ENCODE measurements around the gene ACTN1. TPM values are rescaled to one million over a fixed set of nuclear protein-coding genes. Genes with fewer than 3 reads are reported as not detected.
A peak's percentile ranks its signal among the peaks of the same experiment; 100 is the strongest.
"Not testable (repeated sequence)": the region's sequence is repeated elsewhere in the genome, so short reads cannot be mapped to it uniquely, and the experiment has no call there.

ACTN1 gene
- 286 TPM for total RNA-seq

DNA sequence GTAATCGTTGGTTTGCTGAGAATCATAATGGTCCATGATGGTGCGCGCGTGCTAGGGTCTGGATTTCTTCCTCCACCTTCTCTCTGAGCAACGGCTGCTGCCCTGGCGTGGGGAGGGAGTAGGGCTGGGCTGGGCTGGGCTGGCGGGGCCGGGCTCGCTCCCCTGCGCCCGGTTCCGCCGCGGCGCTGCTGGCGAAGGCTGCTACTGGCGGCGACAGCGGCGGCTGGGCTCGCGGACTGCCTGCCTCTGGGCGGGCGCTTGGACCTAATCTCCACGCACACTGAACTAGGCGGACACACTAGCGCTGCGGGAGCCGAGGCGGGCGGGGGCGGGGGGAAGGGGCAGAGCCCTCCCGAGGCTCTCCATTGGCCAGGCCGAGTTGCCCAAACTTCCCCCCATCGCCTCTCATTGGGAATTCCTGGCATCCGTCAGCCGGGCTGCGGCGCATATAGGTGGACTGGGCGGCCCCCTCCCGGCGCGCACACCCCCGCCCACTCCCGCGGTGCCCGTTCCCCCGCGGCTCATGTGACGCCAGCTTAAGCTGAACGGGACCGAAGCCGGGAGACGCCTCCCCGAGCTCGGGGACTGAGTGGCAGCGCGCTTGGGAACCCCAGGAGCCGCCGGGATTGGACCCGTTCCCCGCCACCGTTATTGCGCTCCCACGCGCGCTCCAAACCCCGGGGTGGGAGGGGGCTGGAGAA, at the start of gene ACTN1:
TSS of gene ACTN1 (minus strand) at position 282 of the 701 bp plus-strand sequence. CDS start at position 36, 246 bp downstream.
- DNase-seq (ENCODE audit: low spot score) = peak; percentile 94

GRCh38 chr14:69027242-69027913, 48.3 kb upstream of the ACTN1 start:
- no peak for DNase-seq (ENCODE audit: low spot score)

DNA sequence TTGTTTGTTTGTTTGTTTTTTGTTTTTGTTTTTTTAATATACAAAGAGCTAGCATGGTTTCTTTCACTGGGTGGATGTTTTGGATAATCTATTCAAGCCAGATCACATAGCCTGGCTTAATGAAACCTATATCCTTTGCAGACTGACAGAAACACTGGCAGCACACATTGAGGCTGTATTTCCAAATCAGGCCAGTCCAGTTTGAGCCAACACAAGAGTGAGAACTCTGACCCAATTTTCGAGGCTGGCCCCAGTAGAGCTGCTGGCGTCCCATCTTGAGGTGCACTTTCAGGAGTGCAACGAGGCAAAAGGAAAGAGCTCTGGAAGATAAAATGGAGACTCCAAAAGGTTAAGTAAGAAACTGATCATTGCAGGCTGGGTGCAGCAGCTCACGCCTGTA, 43.9 kb upstream of the ACTN1 start:
- no peak for DNase-seq (ENCODE audit: low spot score)

- DNase-seq (ENCODE audit: low spot score) = not testable (repeated sequence)
Measured at GRCh38 chr14:69022093-69022492, 43.0 kb upstream of the ACTN1 start.

- no peak for DNase-seq (ENCODE audit: low spot score)
Measured at GRCh38 chr14:69017706-69018105, 38.6 kb upstream of the ACTN1 start.

DNA sequence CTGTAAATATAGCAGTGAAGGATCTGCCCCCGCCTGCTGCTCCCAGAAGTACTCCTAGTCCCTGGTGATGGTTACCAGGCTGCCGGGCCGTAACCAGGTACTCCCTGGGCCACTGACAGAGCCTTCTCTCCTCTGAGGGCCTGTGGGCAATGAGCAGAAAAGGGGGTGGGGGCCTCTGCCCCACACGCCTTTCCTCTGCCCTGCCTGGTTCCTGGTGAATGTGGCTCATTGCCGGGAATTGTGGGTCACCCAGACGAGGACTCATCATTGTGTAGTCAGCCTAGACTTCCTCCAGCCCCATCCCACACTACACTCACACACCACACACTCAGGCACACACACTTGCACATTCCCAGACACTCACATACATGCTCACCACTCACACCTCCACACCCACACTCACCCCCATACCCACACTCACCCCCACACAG, 35.7 kb upstream of the ACTN1 start:
- no peak for DNase-seq (ENCODE audit: low spot score)

- no peak for DNase-seq (ENCODE audit: low spot score)
Measured at GRCh38 chr14:69013943-69014782, 35.1 kb upstream of the ACTN1 start.

GRCh38 chr14:69012256-69012953, 33.3 kb upstream of the ACTN1 start:
- no peak for DNase-seq (ENCODE audit: low spot score)

GRCh38 chr14:69010648-69011047, 31.5 kb upstream of the ACTN1 start:
- DNase-seq (ENCODE audit: low spot score) = no peak

GRCh38 chr14:69008421-69008884, 29.4 kb upstream of the ACTN1 start:
- DNase-seq (ENCODE audit: low spot score) = no peak

DNA sequence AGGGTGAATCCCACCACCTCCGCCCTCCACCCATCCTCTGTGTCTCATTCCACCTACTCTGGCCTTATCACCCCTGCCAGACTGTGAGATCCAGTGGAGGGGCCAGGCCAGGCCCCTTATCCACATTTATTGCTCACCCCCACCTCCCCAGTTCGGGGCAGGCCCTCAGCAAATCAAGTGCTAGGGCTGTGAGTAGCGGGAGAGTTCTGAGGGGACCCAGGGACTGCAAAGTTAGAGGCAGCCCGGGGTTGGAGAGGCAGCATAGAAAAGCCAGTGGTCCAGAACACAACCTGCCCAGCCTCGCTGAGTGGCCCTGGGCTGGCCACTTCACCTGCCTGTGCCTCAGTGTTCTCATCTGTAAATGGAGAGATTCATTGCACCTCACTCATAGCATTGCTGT, 27.2 kb upstream of the ACTN1 start:
- no peak for DNase-seq (ENCODE audit: low spot score)

GRCh38 chr14:69005432-69006148, 26.5 kb upstream of the ACTN1 start:
- DNase-seq (ENCODE audit: low spot score) = peak; percentile 63

- DNase-seq (ENCODE audit: low spot score) = no peak
Measured at GRCh38 chr14:69004731-69005431, 25.8 kb upstream of the ACTN1 start.

DNA sequence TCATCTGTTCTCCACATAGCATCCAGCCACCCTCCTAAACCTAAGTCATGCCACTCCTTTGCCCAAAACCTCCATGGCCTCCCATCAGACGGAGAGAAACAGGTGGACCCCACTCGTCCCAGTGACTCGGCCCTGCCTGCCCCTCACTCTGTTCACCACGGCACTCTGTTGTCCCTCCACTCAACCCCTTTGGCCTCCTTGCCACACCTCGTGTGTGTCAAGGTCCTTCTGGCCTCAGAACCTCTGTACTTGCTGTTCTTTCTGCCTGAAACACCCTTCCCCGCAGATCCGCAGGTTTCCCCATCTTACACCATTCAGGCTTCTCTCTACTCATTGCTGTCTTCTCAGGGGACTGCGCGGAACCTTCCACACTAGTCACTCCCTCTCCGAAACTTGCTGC, 24.5 kb upstream of the ACTN1 start:
- no peak for DNase-seq (ENCODE audit: low spot score)

- DNase-seq (ENCODE audit: low spot score) = no peak
Measured at GRCh38 chr14:69002069-69002468, 23.0 kb upstream of the ACTN1 start.

DNA sequence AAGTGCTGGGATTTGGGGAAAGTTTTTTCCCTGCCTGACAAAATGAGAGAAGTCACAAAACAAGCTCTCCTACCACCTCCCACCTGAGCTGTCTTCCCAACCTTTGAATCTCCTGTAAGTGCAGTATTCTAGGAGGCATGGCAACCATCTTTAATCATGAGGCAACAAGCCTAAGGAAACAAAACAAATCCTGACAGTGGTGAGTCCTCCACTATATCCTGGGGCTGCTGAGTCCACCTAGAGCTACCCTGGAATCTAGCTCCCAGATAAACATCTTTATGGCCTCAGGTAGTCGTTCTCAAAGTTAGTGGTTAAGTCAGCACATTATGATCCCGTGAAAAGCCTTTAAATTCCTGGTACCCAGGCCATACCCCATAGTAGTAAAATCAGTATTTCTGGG, 22.3 kb upstream of the ACTN1 start:
- DNase-seq (ENCODE audit: low spot score) = no peak

- DNase-seq (ENCODE audit: low spot score) = no peak
Measured at GRCh38 chr14:68998062-68998461, 19.0 kb upstream of the ACTN1 start.

- no peak for DNase-seq (ENCODE audit: low spot score)
Measured at GRCh38 chr14:68995731-68996130, 16.6 kb upstream of the ACTN1 start.

- no peak for DNase-seq (ENCODE audit: low spot score)
Measured at GRCh38 chr14:68994056-68994455, 15.0 kb upstream of the ACTN1 start.

GRCh38 chr14:68987653-68988036, 8.5 kb upstream of the ACTN1 start:
- no peak for DNase-seq (ENCODE audit: low spot score)

Measured in ureter (tissue), 1 donor.